Upper lobe of left lung (tissue), 4 donors: ENCODE data around the gene SMOC2.

Experiments
- CTCF ChIP-seq, 6 experiments: fragments of 450-650 bp in 4 of 6; fragments of 200-600 bp in 2 of 6; sonication (generic) in 2 of 6; IDR thresholded peaks; one replicate each; pipeline ENCODE4 v1.5.1; 2016 to 2019; ENCODE audit warnings: antibody characterized with exemption in 6 of 6
- EP300 ChIP-seq, 4 donors: sonication (generic); formaldehyde crosslinking; IDR thresholded peaks; one replicate each; pipeline ENCODE4 v1.5.1; 2017; ENCODE audit warnings: antibody characterized with exemption in 4 of 4, control low read depth in 2 of 4
- POLR2A ChIP-seq, 4 donors: fragments of 450-650 bp; IDR thresholded peaks; one replicate each; pipeline ENCODE4 v1.5.1; 2016 to 2017; ENCODE audit warnings: antibody characterized with exemption in 4 of 4, mild to moderate bottlenecking in 2 of 4
- POLR2AphosphoS5 ChIP-seq, 2 donors: sonication (generic); formaldehyde crosslinking; IDR thresholded peaks; one replicate each; pipeline ENCODE4 v1.5.1; 2017; ENCODE audit warnings: antibody characterized with exemption in 2 of 2

- no peak for TF ChIP-seq CTCF (IDR thresholded peaks at IDR 0.05)
- TF ChIP-seq POLR2AphosphoS5 (IDR thresholded peaks at IDR 0.05), result no peak
- no peak for TF ChIP-seq EP300 (IDR thresholded peaks at IDR 0.05)
- no peak for TF ChIP-seq POLR2A (IDR thresholded peaks at IDR 0.05)
Observed at GRCh38 chr6:168603234-168603633, 162.2 kb downstream of the SMOC2 start.
